GM18520 (cell line): Measurements from ENCODE around the gene GPR39.

Source experiments
- ATAC-seq: cut with Tn5 transposase; IDR thresholded peaks from one replicate; pipeline ENCODE4 v1.9.1; 2021; ENCODE audit not compliant: unreplicated experiment

Gene GPR39

DNA sequence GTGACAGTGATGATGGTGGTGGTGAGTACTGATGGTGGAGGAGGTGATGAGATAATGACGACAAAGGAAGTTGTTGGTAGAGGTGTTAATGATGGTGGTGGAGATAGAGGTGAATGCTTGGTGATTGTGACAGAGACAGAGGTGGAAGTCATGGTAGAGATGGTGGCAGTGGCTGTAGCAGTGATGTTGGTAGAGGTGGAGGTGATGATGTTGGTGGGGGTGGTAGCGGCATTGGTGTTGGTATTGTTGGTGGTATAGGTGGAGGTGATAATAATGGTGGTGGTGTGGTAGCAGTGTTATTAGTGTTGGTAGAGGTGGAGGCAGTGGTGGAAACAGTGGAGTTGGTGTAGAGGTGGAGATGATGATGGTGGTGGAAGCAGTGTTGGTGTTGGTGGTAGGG is 217.0 kb downstream of the GPR39 start:
- no peak for ATAC-seq

DNA sequence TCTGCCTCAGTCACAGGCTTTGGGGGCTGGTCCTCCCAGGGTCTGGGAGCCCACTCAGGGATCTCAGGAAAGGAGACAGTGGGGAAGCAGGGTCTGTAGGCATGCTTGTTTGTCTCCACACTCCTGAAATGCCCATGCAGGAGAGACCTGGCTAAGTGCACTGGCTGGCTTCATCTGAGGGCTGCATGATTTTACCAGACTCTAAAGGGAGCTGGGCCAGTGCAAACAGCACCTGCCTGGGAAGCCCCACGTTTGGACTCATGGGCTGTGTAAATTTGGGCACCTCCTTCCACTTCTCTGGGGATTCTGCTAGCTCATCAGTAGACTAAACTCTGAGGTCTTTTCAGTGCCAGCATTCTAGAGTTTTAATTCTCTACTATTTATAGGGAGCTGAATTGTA is 219.7 kb downstream of the GPR39 start:
- no peak for ATAC-seq

DNA sequence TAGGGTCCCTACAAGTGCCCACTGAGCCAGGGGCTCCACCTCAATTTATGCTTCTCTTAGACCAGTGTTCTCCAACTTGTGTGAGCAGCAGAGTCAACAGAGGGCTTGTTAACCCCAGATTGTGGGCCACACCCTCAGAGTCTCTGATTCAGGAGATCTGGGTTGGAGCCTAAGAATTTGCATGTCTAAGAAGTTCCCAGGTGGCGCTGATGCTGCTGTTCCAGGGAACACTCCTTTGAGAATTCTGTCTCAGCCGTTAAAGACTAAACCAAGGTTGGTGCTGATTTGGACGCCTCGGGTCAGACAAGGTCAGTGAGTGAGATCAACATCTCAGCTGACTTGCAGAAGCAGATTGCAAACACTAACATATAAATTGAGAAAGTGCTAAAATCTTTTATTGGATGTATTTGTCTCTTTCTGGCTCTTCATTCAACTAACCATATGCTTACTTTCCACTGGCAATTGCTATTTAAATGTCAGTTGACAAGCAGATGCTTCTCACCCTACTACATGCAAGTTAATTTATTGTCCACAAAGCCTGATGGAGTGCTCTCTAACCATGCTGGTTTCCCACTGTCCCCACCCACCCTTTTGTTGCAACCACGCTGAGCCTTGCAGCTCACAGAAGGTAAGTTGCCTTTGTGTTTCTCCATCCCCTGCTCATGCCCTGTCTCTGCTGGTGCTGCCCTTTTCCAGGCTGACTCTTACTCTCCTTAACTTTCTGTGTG is 221.9 kb downstream of the GPR39 start:
- ATAC-seq: no peak

DNA sequence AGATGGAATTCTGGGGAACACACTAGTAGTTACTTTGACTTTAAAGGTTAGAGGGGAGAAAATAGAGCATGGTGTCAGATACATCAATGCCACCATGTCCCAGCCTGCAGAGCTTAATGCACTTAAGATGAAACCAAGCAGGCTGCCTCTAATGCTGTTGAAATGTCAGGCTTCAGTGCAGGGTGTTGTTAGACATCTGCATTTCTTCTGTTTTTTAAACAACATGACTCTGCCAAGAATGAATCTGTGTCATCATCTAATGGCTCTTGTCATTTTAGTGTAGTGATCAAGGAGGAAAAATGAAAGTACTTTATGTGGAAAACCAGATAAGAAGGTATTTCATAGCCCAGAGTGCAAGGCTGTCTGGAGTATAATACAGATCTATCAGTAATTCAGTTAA is 223.5 kb downstream of the GPR39 start:
- ATAC-seq: no peak

DNA sequence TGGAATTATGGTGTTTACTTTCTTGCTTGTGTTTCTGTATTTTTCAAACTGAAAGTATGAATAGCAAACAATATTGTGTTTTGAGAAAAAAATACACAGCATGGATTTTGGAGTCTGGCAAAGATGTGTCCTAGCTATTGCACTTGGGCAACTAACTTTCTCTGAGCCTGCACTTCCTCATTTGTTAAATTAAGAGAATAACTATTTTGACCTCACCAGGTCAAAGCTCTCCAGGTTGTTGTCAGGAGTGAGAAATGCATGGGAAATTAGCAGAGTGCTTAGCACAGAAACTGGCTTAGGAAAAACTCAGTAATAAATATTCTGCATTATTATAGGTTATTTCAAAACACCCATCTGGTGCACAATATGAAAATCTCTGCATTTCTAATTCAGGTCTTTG is 225.2 kb downstream of the GPR39 start:
- no peak for ATAC-seq

DNA sequence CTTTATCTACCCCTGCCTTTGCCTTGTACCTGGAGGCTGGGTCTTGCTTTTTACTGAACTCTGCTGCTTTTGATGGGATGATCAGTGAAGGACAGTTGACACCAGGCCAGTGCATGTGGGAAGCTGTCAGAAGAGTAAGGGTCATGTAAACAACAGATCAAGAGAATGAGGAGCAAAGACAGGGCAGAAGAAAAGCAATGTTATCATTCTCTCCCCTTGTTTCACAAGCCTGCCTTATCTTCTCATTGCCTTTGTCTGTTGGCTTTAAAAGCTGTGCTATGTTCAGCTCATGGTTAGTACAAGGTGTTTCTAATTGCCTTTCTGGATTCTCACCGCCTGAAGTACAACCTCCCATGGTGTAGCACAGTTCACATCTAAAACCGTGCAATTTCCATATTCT is 225.8 kb downstream of the GPR39 start:
- ATAC-seq: no peak

DNA sequence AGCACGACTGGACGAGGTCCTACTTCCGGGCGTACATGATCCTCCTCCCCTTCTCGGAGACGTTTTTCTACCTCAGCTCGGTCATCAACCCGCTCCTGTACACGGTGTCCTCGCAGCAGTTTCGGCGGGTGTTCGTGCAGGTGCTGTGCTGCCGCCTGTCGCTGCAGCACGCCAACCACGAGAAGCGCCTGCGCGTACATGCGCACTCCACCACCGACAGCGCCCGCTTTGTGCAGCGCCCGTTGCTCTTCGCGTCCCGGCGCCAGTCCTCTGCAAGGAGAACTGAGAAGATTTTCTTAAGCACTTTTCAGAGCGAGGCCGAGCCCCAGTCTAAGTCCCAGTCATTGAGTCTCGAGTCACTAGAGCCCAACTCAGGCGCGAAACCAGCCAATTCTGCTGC is 228.6 kb downstream of the GPR39 start:
- no peak for ATAC-seq

DNA sequence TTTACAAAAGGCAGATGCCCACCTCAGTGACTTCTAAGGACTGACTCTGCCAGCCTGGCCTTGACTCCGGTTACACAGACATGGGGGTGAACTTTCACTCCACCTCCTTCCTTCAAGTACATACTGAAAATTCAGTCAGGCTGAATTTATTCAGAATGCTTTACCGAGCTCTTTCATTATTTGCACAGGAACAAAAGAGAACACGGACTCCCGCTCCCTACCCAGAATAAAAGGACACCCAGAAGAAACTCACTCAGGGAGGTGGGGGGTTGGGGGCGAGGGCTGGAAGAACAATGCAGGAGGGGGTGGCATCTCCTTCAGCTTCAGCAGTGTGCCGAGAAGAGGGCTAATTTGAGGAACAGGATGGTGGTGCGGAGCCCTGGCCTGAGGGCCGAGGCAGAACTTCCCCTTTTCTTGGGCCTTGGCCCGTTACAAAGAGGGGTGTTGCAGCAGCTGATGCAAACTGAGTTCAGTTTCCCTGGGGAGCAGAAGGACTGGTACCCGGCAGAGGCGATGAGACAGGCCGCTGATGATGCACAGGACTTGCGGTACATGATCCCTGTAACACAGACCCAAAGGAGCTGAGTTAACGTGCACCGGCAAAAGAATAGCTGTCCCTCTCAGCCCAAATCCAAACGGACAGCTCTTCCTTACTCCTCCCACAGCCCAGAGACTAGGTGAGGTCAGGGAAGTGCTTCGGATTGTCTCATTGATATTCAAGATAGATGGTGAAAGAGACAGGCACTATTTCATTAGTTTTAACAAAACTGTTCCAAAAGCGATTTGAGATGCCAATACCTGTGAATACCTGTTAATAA is 229.3 kb downstream of the GPR39 start:
- no peak for ATAC-seq

DNA sequence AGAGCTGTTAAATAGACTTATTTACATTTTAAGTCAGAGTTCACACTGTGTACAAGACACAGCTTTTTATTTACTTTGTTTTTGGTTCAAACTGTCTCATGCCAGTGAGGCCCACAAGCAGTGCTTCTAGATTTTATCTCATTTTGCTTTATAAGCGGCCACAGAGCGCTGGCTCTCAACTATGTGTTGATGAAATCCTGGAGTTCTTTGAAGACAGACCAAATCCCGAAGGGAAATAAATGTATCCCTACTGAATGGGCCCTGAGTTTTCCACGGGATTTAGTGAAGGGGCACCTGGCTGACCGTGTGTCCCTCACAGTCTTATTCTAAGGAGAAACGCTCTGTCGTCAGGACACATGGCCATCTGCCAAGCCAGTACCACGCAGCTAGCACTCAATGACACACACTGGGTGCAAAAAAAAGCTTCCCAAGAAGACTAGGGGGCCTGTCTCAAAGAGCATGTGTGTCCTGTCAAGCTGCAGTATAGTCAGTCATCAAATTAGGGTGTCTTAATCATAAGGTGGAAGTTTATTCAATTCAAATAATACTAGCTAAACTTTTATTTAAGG is 230.0 kb downstream of the GPR39 start:
- no peak for ATAC-seq

DNA sequence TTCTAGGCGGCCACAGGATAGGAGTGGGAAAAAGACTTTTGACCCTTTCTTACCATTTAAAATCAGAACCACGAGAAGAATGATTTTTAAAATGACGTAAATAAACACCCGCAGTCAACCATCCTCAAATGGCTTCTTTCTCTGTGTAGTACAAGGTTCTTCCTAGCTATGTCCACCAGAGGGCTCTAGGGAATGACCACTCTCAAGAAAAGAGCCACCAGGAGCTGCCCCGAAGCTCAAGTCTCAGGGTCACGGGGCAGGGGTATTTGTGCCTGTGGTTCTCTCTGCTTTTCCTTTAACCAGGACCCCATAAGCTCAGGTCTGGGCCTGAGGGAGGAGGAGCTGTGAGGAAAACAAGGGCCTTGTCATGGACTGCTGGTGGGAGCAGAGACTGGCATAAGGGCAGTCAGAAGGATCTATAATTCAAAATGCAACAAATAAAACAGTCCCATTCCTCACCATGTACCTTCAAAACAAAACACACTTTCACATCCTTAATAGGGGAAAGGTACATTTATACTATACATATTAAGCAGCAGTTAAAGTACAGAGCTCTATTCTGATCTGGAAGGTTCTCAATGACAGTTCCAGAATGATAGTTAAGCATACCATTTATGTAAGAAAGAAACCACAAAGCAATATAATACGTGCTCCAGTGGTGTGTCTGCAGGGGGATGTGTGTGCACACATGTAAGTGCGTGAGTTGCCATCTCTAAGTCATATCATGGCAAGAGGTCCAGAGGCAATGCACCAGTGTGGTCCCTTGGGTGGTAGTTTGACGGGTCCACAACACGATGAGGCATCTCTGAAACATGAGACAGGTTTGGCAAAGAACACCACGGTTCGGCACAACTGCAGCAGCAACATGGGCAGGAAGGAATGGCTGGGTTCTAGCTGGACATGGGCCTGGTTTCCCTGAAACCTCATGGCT is 234.8 kb downstream of the GPR39 start:
- ATAC-seq: no peak

DNA sequence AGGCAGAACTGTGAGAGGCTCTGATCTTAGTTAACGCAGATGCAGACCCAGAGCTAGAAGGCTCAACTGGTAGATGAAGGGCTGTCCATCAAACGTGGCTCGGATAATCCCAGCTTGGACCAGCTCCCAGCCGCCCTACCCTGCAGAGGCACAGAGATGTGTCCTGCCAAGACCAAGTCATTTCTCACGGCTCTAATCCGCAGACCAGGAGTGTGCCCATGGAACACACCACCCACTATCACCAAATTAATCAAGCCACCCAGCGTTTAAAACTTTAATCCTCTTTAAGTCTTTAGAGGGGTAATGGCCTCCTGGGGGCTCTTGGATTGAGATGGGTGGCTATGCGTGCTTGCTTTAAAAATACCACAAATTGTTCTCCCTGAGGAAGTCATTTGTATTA is 235.9 kb downstream of the GPR39 start:
- ATAC-seq: no peak

DNA sequence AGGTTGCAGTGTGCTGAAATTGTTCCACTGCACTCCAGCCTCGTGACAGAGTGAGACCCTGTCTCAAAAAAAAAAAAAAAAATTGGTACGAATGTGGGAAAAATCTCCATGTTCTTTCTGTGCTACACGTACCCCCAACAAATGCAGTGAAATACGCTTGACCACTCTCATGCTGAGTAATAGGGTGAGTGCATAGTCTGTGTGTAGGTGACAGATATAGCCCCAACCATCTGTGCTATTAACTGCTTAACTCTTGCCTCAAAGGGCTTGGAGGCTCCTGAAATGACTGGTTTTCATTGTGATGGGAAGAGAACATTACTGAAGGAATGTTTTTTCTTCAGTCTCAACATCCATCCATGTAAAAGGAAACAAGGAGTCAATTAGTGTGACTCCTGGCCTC is 237.7 kb downstream of the GPR39 start:
- no peak for ATAC-seq

DNA sequence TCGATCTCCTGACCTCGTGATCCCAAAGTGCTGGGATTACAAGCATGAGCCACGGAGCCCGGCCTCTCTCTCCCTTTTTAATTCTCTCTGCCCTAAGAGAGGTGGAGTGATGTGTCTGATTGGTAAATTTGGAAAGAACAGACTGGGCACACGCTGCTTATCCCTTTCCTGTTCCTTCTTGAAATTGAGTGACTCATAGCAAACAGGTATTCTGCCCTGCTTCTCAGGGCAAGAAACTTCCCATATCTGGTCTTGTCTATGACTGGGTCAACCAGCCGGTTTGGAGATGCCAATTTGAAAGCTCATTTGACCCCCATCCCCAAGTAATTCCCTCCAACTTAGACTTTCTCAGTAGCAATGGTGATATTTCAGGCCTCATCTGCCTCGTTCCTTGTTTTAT is 238.4 kb downstream of the GPR39 start:
- ATAC-seq: no peak

DNA sequence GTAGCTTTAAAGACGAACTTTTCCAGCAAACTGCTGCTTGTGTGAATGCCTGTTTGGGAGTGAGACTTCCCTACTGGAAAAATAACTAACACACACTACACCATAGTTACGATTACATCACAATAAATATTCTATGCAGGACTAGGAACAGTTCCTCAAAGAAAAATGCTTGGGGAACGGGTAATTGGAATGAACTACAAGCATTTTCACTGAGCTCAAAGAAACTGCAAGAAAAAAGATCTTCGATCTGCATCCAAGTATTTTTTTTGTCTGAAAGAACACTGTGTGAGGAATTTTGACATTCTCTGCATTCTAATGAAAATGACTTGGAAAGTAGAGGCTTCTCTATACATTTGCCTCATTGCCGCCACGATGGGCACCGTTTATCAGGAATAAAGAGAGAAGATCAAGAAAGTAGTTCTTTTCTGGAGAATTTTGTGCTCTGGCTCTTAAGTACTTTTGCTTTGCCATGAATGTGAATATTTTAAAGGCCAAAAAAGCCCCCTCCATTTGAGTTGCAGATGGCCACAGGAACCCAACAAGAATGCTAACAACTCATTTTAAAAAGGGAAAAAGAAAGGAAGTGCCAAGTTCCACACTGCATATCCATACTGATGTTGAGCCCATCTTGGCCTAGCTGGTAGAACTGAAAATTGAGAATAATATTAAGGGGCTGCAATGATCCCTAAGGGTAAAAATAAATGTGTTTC is 239.8 kb downstream of the GPR39 start:
- ATAC-seq: no peak

DNA sequence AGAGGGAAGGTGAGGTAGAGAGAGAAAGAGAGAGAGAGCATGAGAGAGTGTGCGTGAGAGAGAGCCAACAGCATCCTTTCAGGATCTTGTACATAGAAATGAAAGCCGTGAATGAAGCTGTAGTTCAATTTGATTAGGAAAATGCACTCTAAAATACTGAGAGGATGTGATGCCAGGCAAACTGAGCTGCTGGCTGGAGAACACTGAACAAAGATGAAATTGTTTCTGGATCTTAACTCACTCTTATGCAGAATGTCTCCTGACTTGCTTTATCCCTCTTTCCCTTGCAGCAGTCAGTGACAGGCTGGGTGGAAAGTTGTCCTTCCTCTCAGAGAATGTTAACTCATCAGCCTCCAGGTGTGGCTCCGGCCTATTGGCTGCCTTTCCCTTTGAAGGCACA is 242.7 kb downstream of the GPR39 start:
- no peak for ATAC-seq

DNA sequence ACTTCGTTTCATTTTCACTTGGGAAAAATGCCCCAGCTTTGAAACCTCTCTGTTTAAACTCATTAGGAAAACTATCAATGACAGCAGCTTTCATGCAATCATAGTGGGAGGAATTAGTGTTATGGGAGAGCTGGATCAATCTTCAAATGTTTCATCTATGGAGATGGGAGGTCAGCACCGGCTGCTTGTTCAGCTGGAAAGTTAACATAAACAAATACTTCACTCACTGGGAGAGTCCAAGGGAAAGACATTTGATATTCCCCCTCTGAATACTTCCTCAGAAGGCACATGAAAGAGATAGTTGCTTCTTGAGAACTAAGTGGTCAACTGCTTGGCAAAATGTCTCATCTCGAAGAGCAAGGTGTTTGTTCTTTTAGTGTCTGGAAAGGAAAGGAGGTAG is 246.1 kb downstream of the GPR39 start:
- no peak for ATAC-seq

DNA sequence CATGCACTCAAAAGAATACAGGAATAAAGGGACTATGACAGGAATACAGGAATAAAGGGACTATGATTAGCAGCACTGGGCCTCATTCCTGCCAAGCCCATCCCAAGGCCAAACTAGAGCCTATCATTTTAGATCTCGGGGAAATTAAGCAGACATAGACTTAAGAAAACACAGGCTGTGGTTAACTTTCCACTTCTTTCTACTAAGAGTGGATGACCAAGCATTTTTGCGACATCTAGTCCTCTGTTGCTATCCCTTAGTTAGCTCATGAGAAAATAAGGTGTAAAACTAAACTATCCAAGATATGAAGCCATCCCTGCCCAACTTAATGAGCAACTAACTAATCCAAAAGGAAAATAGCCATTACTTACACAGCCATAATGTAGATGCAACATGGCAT is 247.5 kb downstream of the GPR39 start:
- ATAC-seq: no peak

DNA sequence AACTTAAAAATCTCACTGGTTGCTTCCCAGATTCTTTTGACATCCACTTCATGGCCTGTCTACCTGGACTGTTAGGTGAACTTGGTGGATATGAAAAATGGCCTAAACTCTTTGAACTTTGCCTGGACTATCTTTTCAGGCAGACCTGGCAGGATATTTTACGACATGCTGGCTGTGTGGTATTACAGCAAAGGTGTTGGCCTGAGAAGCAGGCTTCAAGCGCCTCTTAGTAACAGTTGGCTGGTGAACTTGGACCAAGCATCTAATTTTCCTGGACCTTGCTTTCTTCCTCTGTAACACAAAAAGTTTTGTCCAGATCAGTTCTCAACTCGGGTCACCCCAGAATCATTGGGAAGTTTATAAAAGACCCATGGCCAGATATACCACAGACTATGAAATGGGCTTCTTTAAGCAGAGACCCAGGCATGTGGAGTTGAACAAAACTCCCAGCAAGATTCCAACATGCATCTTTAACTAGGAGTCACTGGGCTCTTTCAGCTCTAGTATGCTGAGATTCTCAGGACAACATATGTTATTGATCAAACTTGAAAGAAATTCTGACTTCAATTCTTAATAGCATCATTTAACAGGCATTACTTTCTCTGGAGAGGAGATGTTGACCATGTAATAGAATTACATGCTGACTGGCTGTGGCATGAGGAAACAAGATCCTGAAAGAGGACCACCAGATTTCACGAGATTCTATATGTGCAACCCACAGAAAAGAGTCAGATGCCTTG is 249.0 kb downstream of the GPR39 start:
- no peak for ATAC-seq

DNA sequence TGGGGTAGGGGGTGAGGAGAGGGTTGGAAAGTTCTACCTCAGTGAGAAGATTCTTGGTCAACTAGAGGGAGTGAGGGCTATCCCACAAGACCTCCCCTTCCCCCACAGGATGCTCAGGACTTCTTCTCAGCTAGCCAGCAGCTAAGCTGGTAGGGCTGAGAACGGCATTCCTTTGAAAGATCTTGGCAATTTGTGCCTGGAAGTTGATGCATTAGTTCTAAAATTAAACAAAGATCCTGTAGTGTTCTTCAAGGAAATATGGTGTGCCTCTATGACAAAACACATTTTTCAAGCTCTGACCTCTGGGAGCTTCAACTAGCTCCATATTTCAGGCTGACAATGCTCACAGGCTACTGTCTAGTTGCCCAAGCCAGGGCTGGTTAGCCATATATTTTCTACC is 251.1 kb downstream of the GPR39 start:
- no peak for ATAC-seq
